ENCODE results near the gene AGER. TPM values are rescaled to one million over a fixed set of nuclear protein-coding genes. Genes with fewer than 3 reads are reported as not detected.

AGER gene
- total and polyA plus RNA-seq, 9 of the 15 experiments (the other 6 are each of a cell fraction or from before 2014, with no cell fraction given), result 1.2 to 11.5 (median 4.1) TPM

GRCh38 chr6:32195902-32196681 lies 12.0 kb upstream of the AGER start (continued):
- TF ChIP-seq NR2C1 (IDR thresholded peaks at IDR 0.05) (no peak; the same call in 1 of the 2 replicates), NR2C1 (tag; IDR thresholded peaks at IDR 0.05) (peak; percentile 29; the same call in 1 of the 2 replicates), ZBTB8A (IDR thresholded peaks at IDR 0.05; ENCODE audit: partially characterized antibody) (no peak), TFAP4 (CRISPR knock-in tag; IDR thresholded peaks at IDR 0.05; ENCODE audit: borderline replicate concordance) (peak; percentile 51; the same call in 1 of the 2 replicates), E2F6 (IDR thresholded peaks at IDR 0.05; ENCODE audit: borderline replicate concordance in 1 of 2, extremely low read depth in 1 of 2, insufficient read depth in 1 of 2, insufficient read length in 1 of 2, low read depth in 1 of 2, low read length in 1 of 2, poor library complexity in 1 of 2, severe bottlenecking in 1 of 2) (peak; percentile 89 to 96), ZBTB12 (CRISPR knock-in tag; IDR thresholded peaks at IDR 0.05) (peak; percentile 97), L3MBTL2 (IDR thresholded peaks at IDR 0.05) (peak; percentile 85), E2F3 (CRISPR knock-in tag; IDR thresholded peaks at IDR 0.05) (peak; percentile 90), NFIC (IDR thresholded peaks at IDR 0.05) (peak; percentile 9; the same call in 1 of the 2 replicates), HNRNPLL (IDR thresholded peaks at IDR 0.05; ENCODE audit: low read depth, low read length, poor library complexity, severe bottlenecking) (peak; percentile 73), CREB3 (tag; conservative IDR thresholded peaks at IDR 0.05; ENCODE audit: low read depth) (peak; percentile 83), PBX2 (CRISPR knock-in tag; IDR thresholded peaks at IDR 0.05; ENCODE audit: low read depth) (0 out of 2 replicates have a peak, but pooled peaks have one; percentile 37), PBX2 (tag; conservative IDR thresholded peaks at IDR 0.05; ENCODE audit: low read depth) (no peak), SUPT5H (IDR thresholded peaks at IDR 0.05) (peak; percentile 96)
